A673 (cell line): ENCODE data around the gene CTIF.

Experiments used
- CTCF ChIP-seq: fragments of 300-800, 200-600 bp; sonication (generic); conservative IDR thresholded peaks from 2 replicates; pipeline ENCODE4 v1.5.1; 2017; ENCODE audit warnings: low read depth, mild to moderate bottlenecking, antibody characterized with exemption, low read length, moderate library complexity, mixed read lengths
- EZH2 ChIP-seq: fragments of 200-600 bp; sonication (generic); IDR thresholded peaks from 2 replicates; pipeline ENCODE4 v1.6.1; 2017; ENCODE audit warnings: borderline replicate concordance, low read depth, mild to moderate bottlenecking, mixed read lengths, antibody characterized with exemption, low read length; ENCODE audit not compliant: poor library complexity, severe bottlenecking

GRCh38 chr18:48845174-48845573 is 306.3 kb downstream of the CTIF start:
- TF ChIP-seq EZH2 (no peak), CTCF (no peak)
